GM18951 (cell line): ENCODE results near the gene SIX2.

Experiments used
- POLR2A ChIP-seq: IDR thresholded peaks from 4 replicates; pipeline ENCODE4 v1.6.1; 2011; ENCODE audit warnings: mild to moderate bottlenecking; ENCODE audit not compliant: insufficient read length, insufficient read depth; ENCODE audit errors: extremely low read depth
- in situ Hi-C: fragments of 300-500 bp; cut with MboI; formaldehyde crosslinking; loops from one replicate; pipeline ENCODE4 v1.12.0; 2022; ENCODE audit warnings: low sequenced_read_pairs, mixed read lengths, inconsistent platforms; ENCODE audit not compliant: unreplicated experiment

Gene SIX2

GRCh38 chr2:44983836-44984604 lies 25.2 kb downstream of the SIX2 start:
- TF ChIP-seq POLR2A, result no peak
- in situ Hi-C loops, result no loop called here

GRCh38 chr2:44981714-44982108 lies 27.5 kb downstream of the SIX2 start:
- no peak for TF ChIP-seq POLR2A
- in situ Hi-C loops, result no loop called here

GRCh38 chr2:44980751-44981713 lies 28.2 kb downstream of the SIX2 start:
- TF ChIP-seq POLR2A, result no peak
- in situ Hi-C loops, result no loop called here

GRCh38 chr2:44979581-44979980 lies 29.7 kb downstream of the SIX2 start:
- in situ Hi-C loops, result no loop called here
- TF ChIP-seq POLR2A, result no peak

- in situ Hi-C loops, result no loop called here
- no peak for TF ChIP-seq POLR2A
Observed at GRCh38 chr2:44975571-44976450, 33.4 kb downstream of the SIX2 start.

- no peak for TF ChIP-seq POLR2A
- in situ Hi-C loops, result loop anchor here (25.0 kb wide), 3 partner anchors 487 to 937 kb away; no protein-coding TSS in a partner anchor
Observed at GRCh38 chr2:44974064-44974715, 35.1 kb downstream of the SIX2 start.

- TF ChIP-seq POLR2A, result no peak
- in situ Hi-C loops, result loop anchor here (25.0 kb wide), 3 partner anchors 486 to 936 kb away; no protein-coding TSS in a partner anchor
Observed at GRCh38 chr2:44972771-44973535, 36.3 kb downstream of the SIX2 start.

GRCh38 chr2:44970846-44971450 lies 38.3 kb downstream of the SIX2 start:
- no peak for TF ChIP-seq POLR2A
- in situ Hi-C loops, result loop anchor here (25.0 kb wide), 3 partner anchors 484 to 934 kb away; no protein-coding TSS in a partner anchor

GRCh38 chr2:44969936-44970335 lies 39.3 kb downstream of the SIX2 start:
- no peak for TF ChIP-seq POLR2A
- in situ Hi-C loops, result loop anchor here (25.0 kb wide), 3 partner anchors 483 to 933 kb away; no protein-coding TSS in a partner anchor

GRCh38 chr2:44967727-44968432 lies 41.4 kb downstream of the SIX2 start:
- in situ Hi-C loops, result loop anchor here (25.0 kb wide), 3 partner anchors 481 to 931 kb away; no protein-coding TSS in a partner anchor
- TF ChIP-seq POLR2A, result no peak

- in situ Hi-C loops, result loop anchor here (25.0 kb wide), 3 partner anchors 480 to 930 kb away; no protein-coding TSS in a partner anchor
- TF ChIP-seq POLR2A, result no peak
Observed at GRCh38 chr2:44967056-44967455, 42.2 kb downstream of the SIX2 start.
